ENCODE measurements around the gene APOBEC4. TPM values are rescaled to one million over a fixed set of nuclear protein-coding genes. Genes with fewer than 3 reads are reported as not detected.
"Not testable (repeated sequence)": the region's sequence is repeated elsewhere in the genome, so short reads cannot be mapped to it uniquely, and the experiment has no call there.

The APOBEC4 gene
- total RNA-seq, 1 donor from 2014 or later = not detected

DNA sequence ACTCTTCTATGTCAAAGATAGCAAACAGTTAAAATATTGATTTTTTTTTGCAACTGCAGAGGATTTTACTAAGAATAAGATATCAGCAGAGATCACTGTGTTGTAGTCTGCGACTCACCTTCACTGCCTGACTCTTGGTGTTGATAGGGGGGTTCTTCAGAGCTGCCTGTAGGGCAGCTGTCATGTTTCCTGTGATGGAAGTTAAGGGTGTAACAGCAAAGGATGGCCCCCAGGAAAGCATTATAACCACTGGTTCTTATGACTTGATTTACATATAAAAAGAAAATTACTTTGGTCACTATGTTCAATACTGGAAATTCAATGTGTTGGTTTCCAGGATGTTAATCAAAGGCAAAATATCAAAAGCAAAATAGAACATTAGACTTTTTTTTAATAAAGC is 20.2 kb downstream of the APOBEC4 start:
- no peak for DNase-seq
- peaks cover 6% of the 10 kb centered on the region for H3K9me3 Mint-ChIP-seq (ENCODE audit: unreplicated experiment)
- TF ChIP-seq CTCF (IDR thresholded peaks at IDR 0.05; ENCODE audit: partially characterized antibody, unreplicated experiment) = no peak
- peaks cover 25% of the 10 kb centered on the region for H3K4me1 Mint-ChIP-seq (ENCODE audit: low read depth, unreplicated experiment)
- no peaks in the 10 kb centered on the region for H3K36me3 Mint-ChIP-seq (ENCODE audit: unreplicated experiment)
- peaks cover 2% of the 10 kb centered on the region for H3K27me3 Mint-ChIP-seq (ENCODE audit: unreplicated experiment)
- H3K27ac Mint-ChIP-seq (ENCODE audit: unreplicated experiment) = no peak overlapping the region
- H3K4me3 Mint-ChIP-seq (ENCODE audit: unreplicated experiment) = peak overlapping the region; percentile 98

- Mint-ChIP-seq H3K36me3 (ENCODE audit: unreplicated experiment) (no peaks in the 10 kb centered on the region), H3K9me3 (ENCODE audit: unreplicated experiment) (peaks cover 6% of the 10 kb centered on the region), H3K4me3 (ENCODE audit: unreplicated experiment) (no peak overlapping the region), H3K4me1 (ENCODE audit: low read depth, unreplicated experiment) (peaks cover 24% of the 10 kb centered on the region), H3K27me3 (ENCODE audit: unreplicated experiment) (peaks cover 2% of the 10 kb centered on the region), H3K27ac (ENCODE audit: unreplicated experiment) (no peak overlapping the region)
- no peak for TF ChIP-seq CTCF (IDR thresholded peaks at IDR 0.05; ENCODE audit: partially characterized antibody, unreplicated experiment)
- no peak for DNase-seq
Measured at GRCh38 chr1:183632114-183632513, 21.0 kb downstream of the APOBEC4 start.

DNA sequence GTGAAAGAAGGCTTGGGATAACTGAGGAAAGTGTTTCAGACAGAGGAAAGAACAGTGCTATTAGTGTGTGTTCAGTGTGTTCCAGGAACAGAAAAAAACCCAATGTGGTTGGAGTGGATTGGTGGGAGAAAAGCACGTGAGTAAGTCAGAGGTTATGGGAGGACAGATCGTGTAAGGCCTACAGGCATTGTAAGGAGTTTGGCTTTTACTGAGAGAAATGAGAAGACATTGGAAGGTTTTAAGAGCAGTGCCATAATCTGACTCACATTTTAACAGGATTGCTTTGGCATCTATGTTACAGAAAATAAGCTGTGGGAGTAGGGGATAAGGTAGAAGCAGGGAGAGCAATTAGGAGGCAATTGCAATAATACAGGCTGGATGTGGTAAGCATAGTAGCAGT is 22.4 kb downstream of the APOBEC4 start:
- TF ChIP-seq CTCF (IDR thresholded peaks at IDR 0.05; ENCODE audit: partially characterized antibody, unreplicated experiment) = no peak
- Mint-ChIP-seq H3K9me3 (ENCODE audit: unreplicated experiment) (peaks cover 2% of the 10 kb centered on the region), H3K36me3 (ENCODE audit: unreplicated experiment) (no peaks in the 10 kb centered on the region), H3K4me3 (ENCODE audit: unreplicated experiment) (peak overlapping the region; percentile 0), H3K27me3 (ENCODE audit: unreplicated experiment) (peaks cover 2% of the 10 kb centered on the region), H3K4me1 (ENCODE audit: low read depth, unreplicated experiment) (peaks cover 18% of the 10 kb centered on the region), H3K27ac (ENCODE audit: unreplicated experiment) (no peak overlapping the region)
- DNase-seq = no peak

DNA sequence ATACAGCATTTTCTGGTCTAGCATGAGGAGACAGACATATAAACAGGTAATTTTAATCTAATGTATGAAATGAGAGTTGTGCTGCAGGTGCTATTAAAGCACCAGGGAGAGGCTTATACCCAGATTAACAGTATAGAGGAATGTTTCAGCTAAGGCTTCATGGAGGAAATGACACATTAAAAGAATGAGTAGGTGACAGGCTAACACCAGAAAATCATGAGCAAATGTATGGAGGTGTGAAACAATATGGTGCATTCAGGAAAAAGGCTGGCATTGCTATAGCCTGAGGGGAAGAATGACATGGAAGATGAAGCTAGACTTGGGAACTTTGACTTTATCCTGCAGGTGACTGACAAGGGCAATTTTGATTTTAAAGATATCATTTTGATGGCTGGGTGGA is 24.6 kb downstream of the APOBEC4 start:
- no peak overlapping the region for H3K4me3 Mint-ChIP-seq (ENCODE audit: unreplicated experiment)
- H3K9me3 Mint-ChIP-seq (ENCODE audit: unreplicated experiment) = no peaks in the 10 kb centered on the region
- no peak overlapping the region for H3K27ac Mint-ChIP-seq (ENCODE audit: unreplicated experiment)
- no peaks in the 10 kb centered on the region for H3K27me3 Mint-ChIP-seq (ENCODE audit: unreplicated experiment)
- H3K4me1 Mint-ChIP-seq (ENCODE audit: low read depth, unreplicated experiment) = peaks cover 14% of the 10 kb centered on the region
- no peak for TF ChIP-seq CTCF (IDR thresholded peaks at IDR 0.05; ENCODE audit: partially characterized antibody, unreplicated experiment)
- no peak for DNase-seq
- no peaks in the 10 kb centered on the region for H3K36me3 Mint-ChIP-seq (ENCODE audit: unreplicated experiment)

- H3K4me3 Mint-ChIP-seq (ENCODE audit: unreplicated experiment); DNase-seq; H3K27me3 Mint-ChIP-seq (ENCODE audit: unreplicated experiment); H3K36me3 Mint-ChIP-seq (ENCODE audit: unreplicated experiment); H3K4me1 Mint-ChIP-seq (ENCODE audit: low read depth, unreplicated experiment); H3K9me3 Mint-ChIP-seq (ENCODE audit: unreplicated experiment); H3K27ac Mint-ChIP-seq (ENCODE audit: unreplicated experiment): not testable (repeated sequence)
Measured at GRCh38 chr1:183626236-183626635, 26.9 kb downstream of the APOBEC4 start.
